ENCODE measurements around the gene TMEM178B. TPM values are rescaled to one million over a fixed set of nuclear protein-coding genes. Genes with fewer than 3 reads are reported as not detected.
A peak's percentile ranks its signal among the peaks of the same experiment; 100 is the strongest.
"Not testable (repeated sequence)": the region's sequence is repeated elsewhere in the genome, so short reads cannot be mapped to it uniquely, and the experiment has no call there.

Gene TMEM178B
- 0.34 and 0.45 TPM in 2 replicates for total RNA-seq (2014; rRNA removed)
- 4.7 TPM for polyA plus RNA-seq (2012)

GRCh38 chr7:141073641-141074161, at the start of gene TMEM178B:
Gene TMEM178B, plus strand, starts transcription at chr7:141074064.
- DNase-seq (ENCODE audit: low read depth) = no peak

- no peak for DNase-seq (ENCODE audit: low read depth)
These were observed 49.2 kb upstream of the TMEM178B start for GRCh38 chr7:141024668-141025067.

- no peak for DNase-seq (ENCODE audit: low read depth)
These were observed 46.8 kb upstream of the TMEM178B start for GRCh38 chr7:141027043-141027442.

GRCh38 chr7:141028767-141029166, 45.1 kb upstream of the TMEM178B start:
- no peak for DNase-seq (ENCODE audit: low read depth)

GRCh38 chr7:141032539-141033323, 41.1 kb upstream of the TMEM178B start:
- not testable (repeated sequence) for DNase-seq (ENCODE audit: low read depth)

- DNase-seq (ENCODE audit: low read depth) = not testable (repeated sequence)
These were observed 35.8 kb upstream of the TMEM178B start for GRCh38 chr7:141038100-141038499.

- peak; percentile 47 for DNase-seq (ENCODE audit: low read depth)
These were observed 34.5 kb upstream of the TMEM178B start for GRCh38 chr7:141039376-141039775.

- no peak for DNase-seq (ENCODE audit: low read depth)
These were observed 31.4 kb upstream of the TMEM178B start for GRCh38 chr7:141042222-141043193.

- no peak for DNase-seq (ENCODE audit: low read depth)
These were observed 30.2 kb upstream of the TMEM178B start for GRCh38 chr7:141043616-141044015.

GRCh38 chr7:141045126-141045841, 28.6 kb upstream of the TMEM178B start:
- peak; percentile 57 for DNase-seq (ENCODE audit: low read depth)

- DNase-seq (ENCODE audit: low read depth) = peak; percentile 71
These were observed 27.8 kb upstream of the TMEM178B start for GRCh38 chr7:141045842-141046620.

GRCh38 chr7:141053626-141054025, 20.2 kb upstream of the TMEM178B start:
- peak; percentile 63 for DNase-seq (ENCODE audit: low read depth)

GRCh38 chr7:141055146-141055545, 18.7 kb upstream of the TMEM178B start:
- no peak for DNase-seq (ENCODE audit: low read depth)

GRCh38 chr7:141057788-141058187, 16.1 kb upstream of the TMEM178B start:
- DNase-seq (ENCODE audit: low read depth) = no peak

- DNase-seq (ENCODE audit: low read depth) = not testable (repeated sequence)
These were observed 6.0 kb upstream of the TMEM178B start for GRCh38 chr7:141067856-141068255.

- peak; percentile 55 for DNase-seq (ENCODE audit: low read depth)
These were observed 2.5 kb upstream of the TMEM178B start for GRCh38 chr7:141071260-141071854.

GRCh38 chr7:141071855-141072547, 1.9 kb upstream of the TMEM178B start:
- DNase-seq (ENCODE audit: low read depth) = no peak

GRCh38 chr7:141072548-141073172, 1.2 kb upstream of the TMEM178B start:
- peak; percentile 79 for DNase-seq (ENCODE audit: low read depth)

- peak; percentile 8 for DNase-seq (ENCODE audit: low read depth)
These were observed 657 bp upstream of the TMEM178B start for GRCh38 chr7:141073173-141073640.

Measured in LHCN-M2 (cell line).